ENCODE measurements around the gene CRB2. TPM values are rescaled to one million over a fixed set of nuclear protein-coding genes. Genes with fewer than 3 reads are reported as not detected.
"Not testable (repeated sequence)": the region's sequence is repeated elsewhere in the genome, so short reads cannot be mapped to it uniquely, and the experiment has no call there.

CRB2 gene
- total RNA-seq, 2 experiments from 2014 or later: not detected

DNA sequence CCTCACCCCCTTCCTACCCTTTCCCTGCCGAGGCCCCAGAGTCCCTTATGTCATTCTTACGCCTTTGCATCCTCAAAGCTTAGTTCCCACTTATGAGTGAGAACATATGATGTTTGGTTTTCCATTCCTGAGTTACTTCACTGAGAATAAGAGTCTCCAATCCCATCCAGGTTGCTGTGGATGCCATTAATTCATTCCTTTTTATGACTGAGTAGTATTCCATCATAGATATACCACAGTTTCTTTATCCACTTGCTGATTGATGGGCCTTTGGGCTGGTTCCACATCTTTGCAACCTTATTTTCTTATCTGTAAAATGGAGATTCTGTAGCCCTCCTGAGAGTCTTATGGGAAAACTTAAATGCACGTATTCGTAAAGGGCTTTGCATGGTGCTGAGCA lies 36.8 kb downstream of the CRB2 start:
- no peaks in the 10 kb centered on the region for H3K4me1 Mint-ChIP-seq (ENCODE audit: low read depth)
- no peak overlapping the region for H3K27ac Mint-ChIP-seq
- no peak for DNase-seq
- ChIA-PET CTCF (no interaction called here), POLR2A (no interaction called here)
- no peak overlapping the region for H3K4me3 Mint-ChIP-seq
- H3K9me3 Mint-ChIP-seq (ENCODE audit: insufficient read depth): no peaks in the 10 kb centered on the region
- no peaks in the 10 kb centered on the region for H3K36me3 Mint-ChIP-seq (ENCODE audit: low read depth)
- H3K27me3 Mint-ChIP-seq (ENCODE audit: low read depth): no peaks in the 10 kb centered on the region
- no peak for ATAC-seq

DNA sequence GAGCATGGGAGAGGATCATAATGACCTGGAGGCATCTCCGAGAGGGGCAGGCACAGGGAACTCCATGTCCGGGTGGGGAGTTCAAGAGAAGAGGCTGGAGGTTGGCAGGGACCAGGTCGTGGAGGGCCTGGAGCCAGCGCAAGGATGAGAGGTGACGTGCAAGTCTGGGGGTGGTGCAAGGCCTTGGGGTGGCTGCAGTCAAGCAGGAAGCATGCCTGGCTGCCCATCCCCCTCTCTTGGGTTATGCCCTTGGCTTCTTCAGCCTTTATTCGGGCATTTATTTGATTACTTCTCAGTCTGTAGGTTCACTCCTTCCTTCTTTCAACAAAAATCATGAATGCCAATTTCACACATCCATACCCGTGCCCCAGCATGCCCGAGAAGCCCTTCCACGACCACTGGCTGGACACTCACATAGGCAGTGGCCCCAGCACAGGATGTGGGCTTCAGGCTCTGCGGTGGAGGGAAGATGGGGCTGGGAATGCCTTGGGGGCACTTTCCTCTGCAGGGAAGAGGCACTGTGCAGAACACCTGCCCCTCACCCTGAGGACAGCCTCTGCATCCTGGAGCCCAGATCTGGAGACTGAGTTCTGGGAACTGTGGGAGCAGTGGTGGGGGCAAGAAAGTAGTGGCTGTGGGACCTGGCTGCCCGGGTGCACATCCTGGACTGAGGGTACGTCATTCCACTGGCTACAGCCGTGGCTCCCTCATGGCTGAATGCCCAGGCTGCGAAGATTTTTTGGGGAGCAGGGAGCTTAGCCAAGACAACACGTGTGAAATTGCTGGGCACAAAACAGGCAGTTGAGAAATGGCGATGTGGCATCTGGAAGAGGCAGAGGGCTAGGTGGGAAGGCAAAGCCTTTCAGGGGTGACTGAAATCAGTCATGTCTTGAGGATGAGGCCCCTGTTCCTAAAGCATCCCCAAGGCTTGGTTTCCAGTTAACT lies 38.6 kb downstream of the CRB2 start:
- no peaks in the 10 kb centered on the region for H3K36me3 Mint-ChIP-seq (ENCODE audit: low read depth)
- H3K9me3 Mint-ChIP-seq (ENCODE audit: insufficient read depth): no peaks in the 10 kb centered on the region
- ATAC-seq (no peak), DNase-seq (no peak)
- no peaks in the 10 kb centered on the region for H3K4me1 Mint-ChIP-seq (ENCODE audit: low read depth)
- no peak overlapping the region for H3K27ac Mint-ChIP-seq
- H3K27me3 Mint-ChIP-seq (ENCODE audit: low read depth): no peaks in the 10 kb centered on the region
- no peak overlapping the region for H3K4me3 Mint-ChIP-seq
- CTCF ChIA-PET: no interaction called here
- POLR2A ChIA-PET: no interaction called here

DNA sequence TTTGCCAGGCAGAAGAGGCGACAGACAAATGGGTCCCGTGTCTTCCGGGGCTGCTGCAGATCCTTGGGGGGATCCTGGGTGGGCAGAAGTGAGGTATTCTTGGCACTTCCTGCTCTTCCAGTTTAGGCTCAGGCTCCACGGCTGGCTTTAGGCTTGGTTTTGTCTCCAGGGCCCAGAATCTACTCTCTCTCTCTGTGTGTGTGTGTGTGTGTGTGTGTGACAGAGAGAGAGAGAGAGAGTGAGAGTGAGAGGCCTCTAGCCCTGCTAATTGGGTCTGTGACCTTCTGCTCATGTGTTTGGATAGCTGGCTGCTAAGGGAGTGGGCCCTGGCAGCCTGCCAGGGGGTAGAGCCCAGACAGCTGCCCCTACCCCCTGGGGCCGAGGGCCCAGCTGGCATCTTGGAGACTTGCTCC lies 39.3 kb downstream of the CRB2 start:
- Mint-ChIP-seq H3K4me3 (no peak overlapping the region), H3K9me3 (ENCODE audit: insufficient read depth) (no peaks in the 10 kb centered on the region), H3K36me3 (ENCODE audit: low read depth) (no peaks in the 10 kb centered on the region), H3K27ac (no peak overlapping the region), H3K27me3 (ENCODE audit: low read depth) (no peaks in the 10 kb centered on the region), H3K4me1 (ENCODE audit: low read depth) (no peaks in the 10 kb centered on the region)
- CTCF ChIA-PET: no interaction called here
- ATAC-seq (no peak), DNase-seq (no peak)
- POLR2A ChIA-PET: no interaction called here

DNA sequence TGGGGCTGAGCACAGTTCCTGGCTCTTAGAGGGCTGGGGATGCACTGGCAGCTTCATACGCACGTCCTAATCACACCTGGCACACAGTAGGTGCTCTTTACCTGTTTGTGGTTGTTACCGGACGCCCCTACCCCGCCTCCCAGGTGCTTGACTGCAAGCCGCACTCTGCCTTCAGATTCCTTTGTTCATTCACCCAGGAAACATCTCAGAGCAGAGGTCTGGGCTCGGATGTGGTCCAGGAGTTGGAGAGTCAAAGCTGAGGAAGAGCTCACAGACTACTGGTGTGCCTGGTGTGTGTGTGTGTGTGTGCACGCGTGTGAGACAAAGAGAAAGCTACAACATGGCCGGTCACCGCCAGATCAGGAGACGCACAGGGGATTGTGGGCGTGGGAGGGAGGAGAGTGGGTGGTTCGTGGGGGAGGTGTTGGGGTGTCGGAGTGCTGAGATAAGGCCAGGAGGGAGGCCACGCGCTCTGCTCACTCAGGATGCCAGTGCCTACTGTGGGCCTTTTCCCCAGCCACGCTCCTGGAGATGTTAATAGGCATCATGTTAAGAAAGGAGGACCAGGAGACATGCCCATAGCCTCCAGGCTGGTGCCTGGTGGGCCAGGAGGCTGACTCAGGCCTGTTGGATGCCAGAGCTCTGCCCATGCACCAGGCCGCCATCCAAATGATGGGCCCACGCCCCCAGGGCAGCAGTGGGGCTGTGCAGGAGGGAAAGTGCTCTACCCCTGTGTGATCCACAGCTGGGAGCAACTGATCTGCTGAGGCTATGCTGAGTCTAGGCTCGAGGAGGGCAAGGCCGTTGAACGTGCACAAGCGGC lies 39.9 kb downstream of the CRB2 start:
- no peaks in the 10 kb centered on the region for H3K9me3 Mint-ChIP-seq (ENCODE audit: insufficient read depth)
- H3K27me3 Mint-ChIP-seq (ENCODE audit: low read depth): no peaks in the 10 kb centered on the region
- ChIA-PET POLR2A (no interaction called here), CTCF (interaction anchor here (1.4 kb wide), 1 partner anchor 10 kb away, joined by 4 read pairs; no protein-coding TSS in a partner anchor)
- no peak overlapping the region for H3K27ac Mint-ChIP-seq
- no peak overlapping the region for H3K4me3 Mint-ChIP-seq
- DNase-seq: no peak
- no peaks in the 10 kb centered on the region for H3K36me3 Mint-ChIP-seq (ENCODE audit: low read depth)
- no peaks in the 10 kb centered on the region for H3K4me1 Mint-ChIP-seq (ENCODE audit: low read depth)
- no peak for ATAC-seq

DNA sequence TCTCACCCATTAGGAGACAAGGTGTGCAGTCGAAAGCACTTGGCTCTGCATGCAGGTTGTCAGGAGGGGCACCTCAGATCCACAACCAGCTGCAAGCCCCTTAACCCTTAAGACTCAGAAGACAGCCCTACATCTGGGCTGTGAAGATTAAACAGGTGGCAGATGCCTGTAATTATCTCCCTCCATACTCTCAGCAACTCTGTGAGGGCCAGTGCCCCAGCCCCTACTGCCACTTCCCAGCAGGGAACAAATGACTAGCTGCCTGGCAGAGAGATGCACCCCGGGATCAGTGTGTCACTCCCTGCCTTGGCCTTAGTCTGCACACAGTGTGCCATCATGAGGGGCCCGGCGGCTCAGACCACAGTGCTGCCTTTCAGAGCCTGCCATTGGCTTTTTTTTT lies 42.0 kb downstream of the CRB2 start:
- no peak for DNase-seq
- no peaks in the 10 kb centered on the region for H3K9me3 Mint-ChIP-seq (ENCODE audit: insufficient read depth)
- no peaks in the 10 kb centered on the region for H3K27me3 Mint-ChIP-seq (ENCODE audit: low read depth)
- H3K36me3 Mint-ChIP-seq (ENCODE audit: low read depth): no peaks in the 10 kb centered on the region
- no peak for ATAC-seq
- no peak overlapping the region for H3K27ac Mint-ChIP-seq
- POLR2A ChIA-PET: no interaction called here
- CTCF ChIA-PET: interaction anchor here (1.1 kb wide), 1 partner anchor 12 kb away, joined by 4 read pairs; no protein-coding TSS in a partner anchor
- no peak overlapping the region for H3K4me3 Mint-ChIP-seq
- H3K4me1 Mint-ChIP-seq (ENCODE audit: low read depth): no peaks in the 10 kb centered on the region

DNA sequence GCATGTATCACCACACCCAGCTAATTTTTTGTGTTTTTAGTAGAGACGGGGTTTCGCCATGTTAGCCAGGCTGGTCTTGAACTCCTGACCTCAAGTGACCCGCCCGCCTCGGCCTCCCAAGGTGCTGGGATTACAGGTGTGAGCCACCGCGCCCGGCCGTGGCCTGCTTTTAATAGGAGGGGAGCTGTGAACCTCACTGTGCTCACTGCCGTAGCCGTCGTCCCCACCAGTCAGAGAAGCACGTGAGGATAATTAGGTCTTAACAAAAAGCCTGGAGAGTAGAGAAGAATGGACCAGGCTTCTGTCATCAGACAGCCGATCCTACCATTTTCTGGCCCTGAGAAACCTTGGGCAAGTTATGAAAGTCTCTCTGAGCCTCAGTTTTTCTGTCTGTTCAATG lies 42.9 kb downstream of the CRB2 start:
- DNase-seq; H3K27me3 Mint-ChIP-seq (ENCODE audit: low read depth); H3K4me1 Mint-ChIP-seq (ENCODE audit: low read depth); H3K36me3 Mint-ChIP-seq (ENCODE audit: low read depth); ATAC-seq; H3K9me3 Mint-ChIP-seq (ENCODE audit: insufficient read depth); POLR2A ChIA-PET; H3K27ac Mint-ChIP-seq; H3K4me3 Mint-ChIP-seq: not testable (repeated sequence)
- CTCF ChIA-PET: interaction anchor here (1.2 to 1.7 kb wide), 2 partner anchors 10 to 13 kb away, joined by 4 to 5 read pairs; no protein-coding TSS in a partner anchor

DNA sequence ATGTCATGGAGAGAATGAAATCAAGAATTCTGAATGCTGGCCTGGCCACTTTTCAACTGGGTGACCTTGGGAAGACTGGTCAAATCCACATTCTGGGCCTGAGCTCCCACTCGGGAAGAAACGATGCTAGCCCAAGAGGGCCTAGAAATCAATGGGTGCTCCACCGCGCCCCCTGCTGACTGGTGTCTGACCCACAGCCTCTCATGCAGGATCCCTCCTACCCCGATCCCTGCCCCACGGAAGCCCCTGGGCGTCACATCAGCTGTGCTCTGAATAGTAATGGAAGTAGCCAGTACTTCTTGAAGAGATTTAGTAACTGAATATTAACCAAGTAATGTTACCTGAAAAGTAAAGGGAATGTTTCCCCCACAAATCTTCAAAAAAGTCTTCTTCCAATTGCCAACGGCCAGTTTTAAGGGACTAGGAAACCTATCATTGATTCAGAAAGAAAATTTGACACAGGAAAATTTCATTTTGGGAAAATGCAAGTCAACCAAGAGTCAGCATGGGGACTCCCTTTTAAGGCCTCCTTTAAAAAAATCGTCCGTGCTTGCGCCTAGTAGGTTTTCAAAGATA lies 43.9 kb downstream of the CRB2 start:
- Mint-ChIP-seq H3K36me3 (ENCODE audit: low read depth) (no peaks in the 10 kb centered on the region), H3K9me3 (ENCODE audit: insufficient read depth) (no peaks in the 10 kb centered on the region), H3K4me1 (ENCODE audit: low read depth) (no peaks in the 10 kb centered on the region), H3K27me3 (ENCODE audit: low read depth) (no peaks in the 10 kb centered on the region), H3K27ac (no peak overlapping the region), H3K4me3 (no peak overlapping the region)
- peak; percentile 32 for DNase-seq
- POLR2A ChIA-PET: no interaction called here
- CTCF ChIA-PET: interaction anchor here (0.9 to 1.7 kb wide), 4 partner anchors 9 to 45 kb away, joined by 3 to 5 read pairs (median 4); no protein-coding TSS in a partner anchor
- ATAC-seq: no peak

DNA sequence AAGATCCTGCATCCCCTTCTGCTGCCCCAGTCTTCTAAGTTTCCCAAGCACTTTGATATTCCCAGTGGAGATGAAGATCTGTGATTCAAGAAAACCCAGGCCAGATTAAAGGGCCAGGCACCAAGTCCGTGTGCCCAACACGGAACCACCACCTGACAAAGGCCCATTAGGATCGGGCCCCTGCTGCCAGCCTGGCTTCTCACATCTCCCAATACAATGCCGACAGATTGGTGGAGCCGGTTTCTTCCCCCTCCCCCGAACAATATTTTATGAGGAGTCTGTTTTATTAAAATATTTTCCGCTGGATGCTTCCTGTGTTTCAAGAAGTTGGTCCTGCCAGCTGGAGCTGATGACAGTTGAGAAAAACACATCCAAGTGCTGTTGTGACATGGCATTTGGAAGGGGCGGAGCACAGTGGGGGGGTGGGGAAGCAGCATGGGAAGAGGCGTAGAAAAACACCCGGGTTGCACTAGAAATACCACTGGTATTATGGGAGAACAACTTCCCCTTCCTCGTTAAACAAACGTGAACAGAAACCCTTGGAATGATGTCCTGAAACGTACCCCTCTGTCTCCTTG lies 45.0 kb downstream of the CRB2 start:
- no peaks in the 10 kb centered on the region for H3K36me3 Mint-ChIP-seq (ENCODE audit: low read depth)
- no peak for DNase-seq

DNA sequence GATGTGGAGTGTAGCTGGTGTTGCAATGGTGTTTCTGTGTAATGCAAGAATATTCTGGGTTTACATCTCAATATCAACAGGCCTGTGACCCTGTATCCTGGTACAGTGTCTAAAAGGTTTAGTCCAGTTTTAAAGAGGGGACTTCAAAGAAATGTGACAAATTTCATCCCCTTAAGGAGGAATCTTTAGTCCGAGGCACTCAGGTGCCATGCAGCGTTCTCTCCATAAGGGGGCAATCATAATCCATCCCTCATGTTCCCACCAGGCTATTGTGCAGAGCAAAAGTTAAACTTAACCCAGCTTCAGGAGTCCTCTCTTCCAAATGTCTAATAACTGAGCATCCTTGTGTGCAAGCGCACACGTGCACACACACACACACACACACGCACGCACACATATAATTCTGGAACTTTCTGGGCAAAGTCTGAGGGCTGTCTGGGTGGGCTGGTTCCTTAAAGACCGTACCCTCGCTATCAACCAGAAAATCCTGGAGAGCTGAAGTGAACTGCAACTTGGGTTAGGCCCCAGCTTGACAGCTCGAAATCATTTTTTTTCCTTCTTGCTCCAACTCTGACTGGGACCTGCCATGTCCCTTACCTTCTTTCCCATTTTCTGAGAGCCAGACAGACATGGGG lies 46.0 kb downstream of the CRB2 start:
- Mint-ChIP-seq H3K9me3 (ENCODE audit: insufficient read depth) (no peaks in the 10 kb centered on the region), H3K4me1 (ENCODE audit: low read depth) (peaks cover 5% of the 10 kb centered on the region), H3K27ac (no peak overlapping the region), H3K36me3 (ENCODE audit: low read depth) (no peaks in the 10 kb centered on the region), H3K27me3 (ENCODE audit: low read depth) (no peaks in the 10 kb centered on the region), H3K4me3 (no peak overlapping the region)
- POLR2A ChIA-PET: no interaction called here
- DNase-seq (peak; percentile 44), ATAC-seq (peak; percentile 65)
- CTCF ChIA-PET: interaction anchor here (1.3 to 1.6 kb wide), 2 partner anchors 14 to 639 kb away, joined by 3 to 7 read pairs; no protein-coding TSS in a partner anchor

More for the DNA sequence above, 45.0 kb downstream of the CRB2 start:
- no peaks in the 10 kb centered on the region for H3K9me3 Mint-ChIP-seq (ENCODE audit: insufficient read depth)
- H3K4me1 Mint-ChIP-seq (ENCODE audit: low read depth): peaks cover 1% of the 10 kb centered on the region
- ChIA-PET POLR2A (no interaction called here), CTCF (interaction anchor here (1.3 kb wide), 1 partner anchor 13 kb away, joined by 3 read pairs; no protein-coding TSS in a partner anchor)
- no peak overlapping the region for H3K27ac Mint-ChIP-seq
- no peak overlapping the region for H3K4me3 Mint-ChIP-seq
- no peak for ATAC-seq
- no peaks in the 10 kb centered on the region for H3K27me3 Mint-ChIP-seq (ENCODE audit: low read depth)

DNA sequence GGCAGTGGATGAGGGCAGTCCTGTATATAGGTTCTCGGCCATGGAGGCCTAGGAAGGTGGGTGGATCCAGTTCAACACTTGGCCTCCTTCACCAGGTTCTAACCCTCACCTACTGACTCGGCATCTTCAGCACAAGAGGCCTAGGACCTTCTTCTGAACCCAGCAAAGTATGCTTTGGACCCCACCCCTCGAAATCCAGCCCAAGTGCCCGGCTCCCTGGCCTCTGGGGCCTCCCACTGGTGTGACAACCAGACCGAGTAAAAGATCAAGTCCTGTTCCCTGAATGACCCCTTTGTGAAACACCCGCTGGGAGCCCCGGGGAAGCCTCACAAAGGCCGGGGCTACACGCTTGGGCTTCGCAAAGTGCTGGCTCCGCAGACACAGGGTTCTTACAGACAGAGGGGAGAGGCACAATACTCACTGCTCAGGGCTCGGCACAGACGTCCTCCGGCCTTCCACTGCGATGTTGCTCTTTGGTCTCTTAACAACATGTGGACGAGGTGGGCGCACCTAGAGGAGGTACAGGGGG lies 47.0 kb downstream of the CRB2 start:
- CTCF ChIA-PET: interaction anchor here (1.0 to 1.6 kb wide), 2 partner anchors 638 kb away, joined by 3 to 7 read pairs; no protein-coding TSS in a partner anchor
- peaks cover 5% of the 10 kb centered on the region for H3K4me1 Mint-ChIP-seq (ENCODE audit: low read depth)
- H3K36me3 Mint-ChIP-seq (ENCODE audit: low read depth): no peaks in the 10 kb centered on the region
- H3K27me3 Mint-ChIP-seq (ENCODE audit: low read depth): no peaks in the 10 kb centered on the region
- POLR2A ChIA-PET: interaction anchor here (0.6 kb wide), 1 partner anchor 211 kb away, joined by 3 read pairs; no protein-coding TSS in a partner anchor
- DNase-seq (no peak), ATAC-seq (no peak)
- no peak overlapping the region for H3K27ac Mint-ChIP-seq
- H3K4me3 Mint-ChIP-seq: no peak overlapping the region
- no peaks in the 10 kb centered on the region for H3K9me3 Mint-ChIP-seq (ENCODE audit: insufficient read depth)

DNA sequence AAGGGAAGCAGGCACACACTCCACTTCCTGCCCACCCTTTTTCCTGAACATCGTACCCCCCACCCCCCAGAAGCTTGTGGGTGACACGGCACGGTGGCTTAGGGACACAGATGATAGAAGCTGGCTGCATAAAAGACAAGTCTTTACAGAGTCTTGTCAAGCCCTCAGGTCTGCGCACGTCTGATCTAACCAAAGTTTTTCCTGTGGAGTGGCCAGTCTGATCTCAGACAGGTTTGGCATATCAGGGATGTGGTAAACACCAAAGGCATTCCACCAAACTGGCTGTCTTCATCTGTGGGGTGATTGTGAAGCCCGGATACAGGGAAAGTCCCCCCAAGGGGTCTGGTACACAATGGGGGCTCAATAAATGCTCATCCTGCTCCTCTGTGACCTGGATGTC lies 50.0 kb downstream of the CRB2 start:
- Mint-ChIP-seq H3K27me3 (ENCODE audit: low read depth) (no peaks in the 10 kb centered on the region), H3K4me3 (no peak overlapping the region), H3K36me3 (ENCODE audit: low read depth) (no peaks in the 10 kb centered on the region), H3K27ac (peak overlapping the region; percentile 46), H3K9me3 (ENCODE audit: insufficient read depth) (no peaks in the 10 kb centered on the region), H3K4me1 (ENCODE audit: low read depth) (peaks cover 5% of the 10 kb centered on the region)
- ATAC-seq (no peak), DNase-seq (no peak)
- ChIA-PET POLR2A (no interaction called here), CTCF (no interaction called here)

Measured in activated CD8-positive, alpha-beta T cell treated with anti-CD3 and anti-CD28 coated beads, Interleukin-2, amount 10 ng/mL, durations not matched to agents 7 days and 5 days (primary cell).